Endometrial microvascular endothelial cells (primary cell): Measurements from ENCODE around the gene PDE4DIP. TPM values are rescaled to one million over a fixed set of nuclear protein-coding genes. Genes with fewer than 3 reads are reported as not detected.
"Not testable (repeated sequence)": the region's sequence is repeated elsewhere in the genome, so short reads cannot be mapped to it uniquely, and the experiment has no call there.

Source experiments
- in situ Hi-C: cut with HindIII; loops from 2 replicates; pipeline ENCODE4 v1.10.0; 2017; ENCODE audit warnings: low sequenced_read_pairs, low pct_unique_long_range_greater_than_20kb; ENCODE audit errors: inconsistent ontology term
- total RNA-seq: library from RNA; depleted of rRNA; stranded (reverse); fragments of >200 nt; gene quantifications from one replicate; pipeline ENCODE4 v1.2.3, GENCODE V29; 2015; ENCODE audit errors: inconsistent ontology term

The PDE4DIP gene
- total RNA-seq, 1 donor from 2014 or later = 30.8 TPM

DNA sequence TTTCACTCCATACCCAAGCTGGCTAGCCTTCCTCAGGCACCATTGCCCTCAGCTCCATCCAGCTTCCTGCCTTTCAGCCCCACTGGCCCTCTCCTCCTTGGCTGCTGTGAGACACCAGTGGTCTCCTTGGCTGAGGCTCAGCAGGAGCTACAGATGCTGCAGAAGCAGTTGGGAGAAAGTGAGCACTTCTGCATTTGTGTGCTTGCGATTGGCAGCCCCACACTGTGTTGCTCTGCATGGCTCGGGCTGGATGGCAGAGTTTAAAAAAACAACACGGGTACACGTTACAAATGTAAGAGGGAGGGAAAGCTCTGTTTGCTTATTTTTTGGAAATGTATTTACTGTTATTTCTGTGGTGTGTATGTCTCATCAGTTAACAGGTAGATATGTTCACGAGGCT is 168.4 kb downstream of the PDE4DIP start:
- in situ Hi-C loops = not testable (repeated sequence)

DNA sequence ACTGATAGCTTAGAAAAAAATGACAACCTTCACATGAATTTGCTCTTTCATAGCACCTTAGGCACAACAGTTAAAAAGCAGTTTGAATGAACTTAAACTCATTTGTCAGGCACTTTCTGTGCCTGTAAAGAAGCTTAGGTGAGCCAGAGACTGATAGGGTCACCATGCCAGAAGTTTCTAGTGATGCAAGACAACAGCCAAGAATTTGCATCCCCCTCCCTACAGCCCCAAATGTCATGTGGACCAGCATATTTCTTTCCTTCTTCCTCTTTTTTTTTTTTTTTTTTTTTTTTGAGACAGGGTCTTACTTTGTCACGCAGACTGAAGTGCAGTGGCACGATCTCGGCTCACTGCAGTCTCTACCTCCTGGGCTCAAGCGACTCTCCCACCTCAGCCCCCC is 169.3 kb downstream of the PDE4DIP start:
- in situ Hi-C loops = not testable (repeated sequence)

GRCh38 chr1:149015522-149015921 is 171.3 kb downstream of the PDE4DIP start:
- in situ Hi-C loops = not testable (repeated sequence)

DNA sequence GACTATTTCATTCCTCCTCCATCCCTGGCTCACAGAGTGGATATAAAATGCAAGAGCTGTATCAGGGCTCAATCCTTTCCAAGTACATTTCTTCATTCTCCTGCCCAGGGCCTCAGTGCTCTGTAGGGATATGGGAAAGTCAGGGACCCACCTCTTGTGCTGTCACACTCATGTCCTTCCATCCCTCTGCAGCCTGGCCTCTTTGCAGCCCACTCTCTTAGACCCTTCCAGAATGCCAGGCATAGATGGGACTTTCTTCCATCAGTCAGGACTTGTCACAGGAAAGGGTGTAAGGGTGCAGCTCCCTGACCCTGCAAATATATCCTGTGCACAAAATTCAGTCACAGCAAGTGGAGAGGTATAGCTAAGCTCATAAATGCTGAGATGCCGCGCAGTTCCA is 172.4 kb downstream of the PDE4DIP start:
- in situ Hi-C loops = not testable (repeated sequence)

- in situ Hi-C loops = not testable (repeated sequence)
These were observed 174.3 kb downstream of the PDE4DIP start for GRCh38 chr1:149018577-149018976.

- in situ Hi-C loops = not testable (repeated sequence)
These were observed 180.1 kb downstream of the PDE4DIP start for GRCh38 chr1:149024327-149024726.

DNA sequence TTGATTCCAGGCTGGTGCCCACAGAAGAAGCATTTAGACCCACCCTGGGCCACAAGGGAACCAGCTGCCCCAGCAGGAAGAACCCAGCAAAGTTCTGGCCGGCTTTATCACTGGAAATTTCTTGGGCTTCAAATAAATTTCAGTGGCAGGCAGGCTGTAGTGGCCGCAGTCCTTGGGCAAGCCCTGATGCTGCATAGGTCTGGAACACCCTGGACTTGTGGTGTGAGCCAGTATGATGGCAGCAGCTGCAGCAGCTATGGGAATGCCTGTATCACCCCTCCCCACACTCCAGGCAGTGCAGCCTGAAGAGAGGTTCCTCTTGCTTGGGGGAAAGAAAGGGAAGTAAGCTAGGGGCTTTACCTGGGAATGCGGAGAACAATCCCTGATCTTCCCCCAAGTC is 189.7 kb downstream of the PDE4DIP start:
- in situ Hi-C loops = not testable (repeated sequence)

GRCh38 chr1:149043056-149043455 is 198.8 kb downstream of the PDE4DIP start:
- in situ Hi-C loops = not testable (repeated sequence)

- in situ Hi-C loops = not testable (repeated sequence)
These were observed 220.4 kb downstream of the PDE4DIP start for GRCh38 chr1:149064611-149065010.

GRCh38 chr1:149075505-149076127 is 231.4 kb downstream of the PDE4DIP start:
- in situ Hi-C loops = not testable (repeated sequence)

Other genes with a start within 250 kb of the PDE4DIP start
- gene NBPF14, start 248.4 kb upstream of the PDE4DIP start, total RNA-seq = 3.8 TPM
- gene NUDT4B, start 95.7 kb upstream of the PDE4DIP start, total RNA-seq = 21.4 TPM